ENCODE data around the gene PITRM1.
"Not testable (repeated sequence)": the region's sequence is repeated elsewhere in the genome, so short reads cannot be mapped to it uniquely, and the experiment has no call there.

The PITRM1 gene

DNA sequence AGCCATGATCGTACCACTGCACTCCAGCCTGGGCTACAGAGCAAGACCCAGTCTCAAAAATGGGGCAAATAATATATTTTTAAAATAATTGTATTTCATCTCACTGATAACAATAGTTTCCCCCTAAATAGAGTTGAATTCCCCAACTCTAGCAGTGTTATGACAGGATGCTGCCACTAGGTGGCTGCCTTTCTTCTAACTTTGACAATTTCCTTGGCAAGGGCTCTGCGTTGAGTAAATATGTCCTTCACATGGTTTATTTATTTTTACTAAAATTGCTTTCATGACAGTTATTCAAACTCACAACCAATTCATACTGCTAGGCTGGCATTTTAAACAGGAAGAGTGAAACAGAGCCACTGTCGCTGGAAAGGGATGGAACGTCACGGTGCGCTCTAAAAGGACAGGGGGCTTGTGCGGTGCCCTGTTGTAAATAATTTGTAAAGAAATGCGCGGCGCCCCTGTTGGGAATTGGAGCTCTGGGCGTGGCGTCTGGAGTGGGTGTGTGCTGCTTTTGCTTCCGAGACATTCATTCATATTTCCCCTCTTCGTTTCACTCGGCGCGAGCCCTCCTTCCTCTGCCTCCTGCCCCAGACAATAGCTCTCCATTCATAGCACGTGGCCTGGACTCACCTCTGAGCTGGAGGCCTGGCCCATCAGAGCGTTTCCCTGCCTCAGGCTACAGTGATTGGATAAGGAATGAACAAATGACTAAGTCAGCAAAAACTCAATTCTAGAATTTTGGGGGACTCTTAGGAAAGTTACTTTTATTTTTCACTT lies 20.5 kb upstream of the PITRM1 start:
- Histone ChIP-seq H3K79me2 (ENCODE audit: control insufficient read depth, insufficient read depth, low read length) (no peaks in the 10 kb centered on the region), H3K18ac (ENCODE audit: low read length) (no peak overlapping the region), H3K79me1 (ENCODE audit: low read length) (no peaks in the 10 kb centered on the region), H3K4me3 (ENCODE audit: low read length) (no peak overlapping the region), H3K27ac (ENCODE audit: low read depth, low read length) (no peak overlapping the region), H2AK5ac (ENCODE audit: low read length) (no peak overlapping the region), H4K8ac (ENCODE audit: low read depth, low read length) (no peak overlapping the region), H4K5ac (ENCODE audit: low read length) (no peak overlapping the region), H3K4me2 (ENCODE audit: low read length) (no peak overlapping the region), H3K4me1 (ENCODE audit: control insufficient read depth, low read depth, low read length) (peaks cover 2% of the 10 kb centered on the region), H3K56ac (ENCODE audit: low read length) (no peak overlapping the region), H3K36me3 (ENCODE audit: control insufficient read depth, insufficient read depth, low read length) (no peaks in the 10 kb centered on the region), H2BK120ac (ENCODE audit: low read depth, low read length) (no peak overlapping the region), H2BK5ac (ENCODE audit: low read length) (no peak overlapping the region), H3K9ac (ENCODE audit: low read length) (no peak overlapping the region), H3K4ac (ENCODE audit: low read depth, low read length) (no peak overlapping the region), H3K27me3 (ENCODE audit: insufficient read depth, low read length, poor library complexity) (no peaks in the 10 kb centered on the region), H2BK15ac (replicated peaks; ENCODE audit: low read depth) (no peak overlapping the region), H3K23ac (ENCODE audit: low read length) (no peak overlapping the region)
- WGBS (ENCODE audit: extremely low coverage, insufficient coverage, low lambda C conversion rate), result no CpG with 5 or more reads among the region's 19 CpGs
- peak; percentile 45 for DNase-seq

DNA sequence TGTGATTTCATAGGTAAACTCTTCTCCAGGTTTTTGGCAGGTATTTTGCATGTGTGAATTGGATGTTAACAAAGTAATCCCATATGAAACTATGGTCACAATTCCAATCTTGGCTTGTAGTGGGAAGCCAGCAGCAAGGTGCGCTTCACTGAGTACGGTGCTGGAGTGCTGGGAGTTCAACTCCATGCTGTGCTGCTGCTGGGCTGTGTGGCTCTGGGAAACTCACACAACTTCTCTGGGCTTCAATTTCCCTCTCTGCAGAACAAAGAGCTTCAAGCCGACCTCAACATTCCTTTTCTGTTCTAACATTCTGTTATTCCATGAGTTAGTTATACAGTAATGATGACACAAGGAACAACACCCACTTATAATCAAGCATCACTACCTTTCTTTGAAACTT lies 18.2 kb upstream of the PITRM1 start:
- Histone ChIP-seq H3K36me3 (ENCODE audit: control insufficient read depth, insufficient read depth, low read length) (no peaks in the 10 kb centered on the region), H3K9ac (ENCODE audit: low read length) (no peak overlapping the region), H2BK120ac (ENCODE audit: low read depth, low read length) (no peak overlapping the region), H3K27me3 (ENCODE audit: insufficient read depth, low read length, poor library complexity) (no peaks in the 10 kb centered on the region), H3K18ac (ENCODE audit: low read length) (no peak overlapping the region), H3K27ac (ENCODE audit: low read depth, low read length) (no peak overlapping the region), H3K4me3 (ENCODE audit: low read length) (no peak overlapping the region), H3K79me2 (ENCODE audit: control insufficient read depth, insufficient read depth, low read length) (no peaks in the 10 kb centered on the region), H2BK5ac (ENCODE audit: low read length) (no peak overlapping the region), H4K5ac (ENCODE audit: low read length) (no peak overlapping the region), H4K8ac (ENCODE audit: low read depth, low read length) (no peak overlapping the region), H3K4me1 (ENCODE audit: control insufficient read depth, low read depth, low read length) (no peaks in the 10 kb centered on the region), H2BK15ac (replicated peaks; ENCODE audit: low read depth) (no peak overlapping the region), H3K4me2 (ENCODE audit: low read length) (no peak overlapping the region), H3K23ac (ENCODE audit: low read length) (no peak overlapping the region), H3K79me1 (ENCODE audit: low read length) (no peaks in the 10 kb centered on the region), H3K56ac (ENCODE audit: low read length) (no peak overlapping the region), H3K4ac (ENCODE audit: low read depth, low read length) (no peak overlapping the region), H2AK5ac (ENCODE audit: low read length) (no peak overlapping the region)
- WGBS (ENCODE audit: extremely low coverage, insufficient coverage, low lambda C conversion rate), result no CpG with 5 or more reads among the region's 3 CpGs
- no peak for DNase-seq

DNA sequence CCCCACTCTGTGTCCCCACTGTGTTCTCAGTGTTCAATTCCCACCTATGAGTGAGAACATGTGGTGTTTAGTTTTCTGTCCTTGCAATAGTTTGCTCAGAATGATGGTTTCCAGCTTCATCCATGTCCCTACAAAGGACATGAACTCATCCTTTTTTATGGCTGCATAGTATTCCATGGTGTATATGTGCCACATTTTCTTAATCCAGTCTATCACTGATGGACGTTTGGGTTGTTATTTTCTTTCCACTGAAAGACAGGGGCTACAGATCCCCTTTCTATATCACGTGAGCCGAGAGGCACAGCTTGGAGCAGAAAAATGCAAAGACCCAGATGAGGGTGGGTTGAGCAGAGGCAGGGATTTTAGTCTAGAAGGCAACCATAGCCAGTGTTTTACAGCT lies 14.6 kb upstream of the PITRM1 start:
- H3K4me3 ChIP-seq (ENCODE audit: low read length); H3K4me2 ChIP-seq (ENCODE audit: low read length); H3K4me1 ChIP-seq (ENCODE audit: control insufficient read depth, low read depth, low read length); H4K8ac ChIP-seq (ENCODE audit: low read depth, low read length); H2BK5ac ChIP-seq (ENCODE audit: low read length); H2BK120ac ChIP-seq (ENCODE audit: low read depth, low read length); H3K27ac ChIP-seq (ENCODE audit: low read depth, low read length); H3K56ac ChIP-seq (ENCODE audit: low read length); H3K79me2 ChIP-seq (ENCODE audit: control insufficient read depth, insufficient read depth, low read length); H3K36me3 ChIP-seq (ENCODE audit: control insufficient read depth, insufficient read depth, low read length); H2BK15ac ChIP-seq (replicated peaks; ENCODE audit: low read depth); H3K23ac ChIP-seq (ENCODE audit: low read length); H3K18ac ChIP-seq (ENCODE audit: low read length); H3K79me1 ChIP-seq (ENCODE audit: low read length); H3K4ac ChIP-seq (ENCODE audit: low read depth, low read length); DNase-seq; H3K27me3 ChIP-seq (ENCODE audit: insufficient read depth, low read length, poor library complexity); H4K5ac ChIP-seq (ENCODE audit: low read length); H2AK5ac ChIP-seq (ENCODE audit: low read length); H3K9ac ChIP-seq (ENCODE audit: low read length): not testable (repeated sequence)
- WGBS (ENCODE audit: extremely low coverage, insufficient coverage, low lambda C conversion rate), result no CpG with 5 or more reads among the region's 3 CpGs

DNA sequence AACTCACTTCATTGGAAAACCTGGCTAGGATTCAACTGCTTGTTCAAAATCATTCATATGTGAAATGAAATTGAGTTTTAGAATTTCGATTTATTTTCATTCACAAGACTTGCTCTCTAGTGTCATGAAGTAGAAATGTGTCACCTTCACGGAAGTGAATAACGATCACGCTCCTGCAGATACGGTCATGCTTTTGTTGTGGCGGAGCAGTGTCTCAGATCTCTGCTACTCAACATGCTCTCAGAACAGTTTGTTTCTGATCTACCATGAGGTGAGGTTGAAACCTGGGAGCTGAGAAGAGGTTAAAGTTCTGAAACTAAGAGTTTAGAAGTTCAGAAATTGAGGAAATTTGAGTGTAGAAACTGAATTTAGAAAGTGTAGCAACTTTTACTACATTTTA lies 13.8 kb upstream of the PITRM1 start:
- H4K5ac ChIP-seq (ENCODE audit: low read length), result no peak overlapping the region
- WGBS (ENCODE audit: extremely low coverage, insufficient coverage, low lambda C conversion rate), result no CpG with 5 or more reads among the region's 6 CpGs

DNA sequence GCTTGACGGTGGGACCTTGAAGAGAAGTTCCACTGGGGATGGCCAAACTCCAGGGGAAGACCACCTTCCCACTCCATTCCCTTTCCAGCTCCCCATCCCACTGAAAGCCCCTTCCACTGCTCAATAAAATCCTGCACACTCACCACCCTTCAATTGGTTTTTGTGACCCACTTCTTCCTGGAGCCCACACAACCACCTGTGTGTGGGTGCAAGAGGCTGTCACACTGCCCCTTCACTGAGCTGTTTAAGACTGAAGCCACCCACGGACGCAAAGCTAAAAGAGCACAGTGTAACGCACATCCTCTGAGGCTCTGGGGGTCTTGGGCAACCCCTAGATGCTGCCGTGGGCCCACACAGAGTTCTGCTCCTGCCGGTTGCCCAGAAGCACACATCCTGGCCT lies 12.8 kb upstream of the PITRM1 start:
- Histone ChIP-seq H3K4me1 (ENCODE audit: control insufficient read depth, low read depth, low read length) (no peaks in the 10 kb centered on the region), H3K27ac (ENCODE audit: low read depth, low read length) (no peak overlapping the region), H4K8ac (ENCODE audit: low read depth, low read length) (no peak overlapping the region), H3K4ac (ENCODE audit: low read depth, low read length) (no peak overlapping the region), H3K23ac (ENCODE audit: low read length) (no peak overlapping the region), H3K4me3 (ENCODE audit: low read length) (no peak overlapping the region), H3K4me2 (ENCODE audit: low read length) (no peak overlapping the region), H3K18ac (ENCODE audit: low read length) (no peak overlapping the region), H4K5ac (ENCODE audit: low read length) (no peak overlapping the region), H3K79me2 (ENCODE audit: control insufficient read depth, insufficient read depth, low read length) (no peaks in the 10 kb centered on the region), H2BK5ac (ENCODE audit: low read length) (no peak overlapping the region), H3K79me1 (ENCODE audit: low read length) (no peaks in the 10 kb centered on the region), H3K9ac (ENCODE audit: low read length) (no peak overlapping the region), H2BK120ac (ENCODE audit: low read depth, low read length) (no peak overlapping the region), H3K27me3 (ENCODE audit: insufficient read depth, low read length, poor library complexity) (no peaks in the 10 kb centered on the region), H3K56ac (ENCODE audit: low read length) (no peak overlapping the region), H2BK15ac (replicated peaks; ENCODE audit: low read depth) (no peak overlapping the region), H2AK5ac (ENCODE audit: low read length) (no peak overlapping the region), H3K36me3 (ENCODE audit: control insufficient read depth, insufficient read depth, low read length) (no peaks in the 10 kb centered on the region)
- DNase-seq, result no peak
- WGBS (ENCODE audit: extremely low coverage, insufficient coverage, low lambda C conversion rate), result no CpG with 5 or more reads among the region's 6 CpGs

More for the DNA sequence above, 13.8 kb upstream of the PITRM1 start:
- Histone ChIP-seq H4K8ac (ENCODE audit: low read depth, low read length) (no peak overlapping the region), H2BK5ac (ENCODE audit: low read length) (no peak overlapping the region), H3K4me3 (ENCODE audit: low read length) (no peak overlapping the region), H3K9ac (ENCODE audit: low read length) (no peak overlapping the region), H3K79me2 (ENCODE audit: control insufficient read depth, insufficient read depth, low read length) (no peaks in the 10 kb centered on the region), H2BK15ac (replicated peaks; ENCODE audit: low read depth) (no peak overlapping the region), H2AK5ac (ENCODE audit: low read length) (no peak overlapping the region), H2BK120ac (ENCODE audit: low read depth, low read length) (no peak overlapping the region), H3K36me3 (ENCODE audit: control insufficient read depth, insufficient read depth, low read length) (no peaks in the 10 kb centered on the region), H3K18ac (ENCODE audit: low read length) (no peak overlapping the region), H3K4me1 (ENCODE audit: control insufficient read depth, low read depth, low read length) (no peaks in the 10 kb centered on the region), H3K23ac (ENCODE audit: low read length) (no peak overlapping the region), H3K79me1 (ENCODE audit: low read length) (no peaks in the 10 kb centered on the region), H3K4ac (ENCODE audit: low read depth, low read length) (no peak overlapping the region), H3K4me2 (ENCODE audit: low read length) (no peak overlapping the region), H3K27ac (ENCODE audit: low read depth, low read length) (no peak overlapping the region), H3K56ac (ENCODE audit: low read length) (no peak overlapping the region), H3K27me3 (ENCODE audit: insufficient read depth, low read length, poor library complexity) (no peaks in the 10 kb centered on the region)
- no peak for DNase-seq

Measured in mesendoderm (in vitro differentiated cells).